PC-3 (cell line): ENCODE measurements around the gene UBAC1.

Source experiments
- CTCF ChIP-seq: fragments of 300-600 bp; sonication (generic); conservative IDR thresholded peaks from 2 replicates; pipeline ENCODE4 v1.5.1; 2017; ENCODE audit warnings: antibody characterized with exemption, low read depth, mild to moderate bottlenecking, low read length
- EZH2 ChIP-seq: fragments of 300-600 bp; sonication (generic); IDR thresholded peaks from one replicate; pipeline ENCODE4 v1.6.1; 2017; ENCODE audit warnings: antibody characterized with exemption, mild to moderate bottlenecking, low read length; ENCODE audit not compliant: unreplicated experiment

GRCh38 chr9:135970128-135970815 lies 9.1 kb upstream of the UBAC1 start:
- no peak for TF ChIP-seq CTCF
- TF ChIP-seq EZH2, result no peak
